B cell (primary cell): ENCODE measurements around the gene ABCA1. TPM values are rescaled to one million over a fixed set of nuclear protein-coding genes. Genes with fewer than 3 reads are reported as not detected.

ENCODE experiments used
- ATAC-seq: fragments of 200-7000 bp; cut with Tn5 transposase; one replicate; pipeline ENCODE4 v1.10.0; 2021; ENCODE audit warnings: low read depth, mild to moderate bottlenecking, moderate number of reproducible peaks, moderate library complexity
- CTCF ChIA-PET: fragments of 350-600 bp; sonication (Branson Sonifier 250); formaldehyde crosslinking; loops from one replicate; lab custom pipeline; 2021; ENCODE audit warnings: antibody characterized with exemption, inconsistent platforms; lab: Charles Lee
- POLR2A ChIA-PET: fragments of 350-600 bp; sonication (Branson Sonifier 250); formaldehyde crosslinking; loops from one replicate; lab custom pipeline; 2021; ENCODE audit warnings: antibody characterized with exemption; lab: Charles Lee
- DNase-seq: peaks from one replicate; pipeline ENCODE4 v3.0.0; 2013
- H2AFZ ChIP-seq: 2 replicates; pipeline ENCODE4 v1.6.1; 2012; ENCODE audit warnings: mild to moderate bottlenecking, low read depth, low read length; ENCODE audit not compliant: insufficient read depth, poor library complexity, severe bottlenecking
- H3K27ac ChIP-seq, 2 donors: 1 replicate in 1 of 2; 2 replicates in 1 of 2; pipeline ENCODE4 v1.5.1; 2012 to 2013; ENCODE audit warnings: low read length in 2 of 2, mild to moderate bottlenecking in 2 of 2, moderate library complexity in 1 of 2
- H3K27me3 ChIP-seq, 4 experiments: fragments of 200-600 bp in 1 of 4; sonication (generic) in 1 of 4; replicated peaks in 1 of 4; 1 replicate in 2 of 4; 2 replicates in 2 of 4; pipeline versions ENCODE4 v1.6.1 to v1.7.0; 2013 to 2016; ENCODE audit warnings: low read length in 3 of 4, mild to moderate bottlenecking in 2 of 4, mixed read lengths in 1 of 4, moderate library complexity in 1 of 4; ENCODE audit not compliant: insufficient read depth in 4 of 4, control insufficient read depth in 3 of 4; ENCODE audit errors: control extremely low read depth in 1 of 4
- H3K36me3 ChIP-seq, 2 experiments: replicated peaks in 1 of 2; 1 replicate in 1 of 2; 2 replicates in 1 of 2; pipeline versions ENCODE4 v1.6.1 to v1.7.1; 2013; ENCODE audit warnings: low read length in 1 of 2; ENCODE audit not compliant: insufficient read depth in 2 of 2, control insufficient read depth in 1 of 2; ENCODE audit errors: control extremely low read depth in 1 of 2, extremely low read depth in 1 of 2
- H3K4me1 ChIP-seq, 2 donors: fragments of 200-600 bp in 1 of 2; sonication (generic) in 1 of 2; 1 replicate in 1 of 2; 2 replicates in 1 of 2; pipeline versions ENCODE4 v1.5.1 to v1.6.1; 2013 to 2017; ENCODE audit warnings: low read length in 2 of 2; ENCODE audit not compliant: control insufficient read depth in 2 of 2, insufficient read depth in 2 of 2
- H3K4me2 ChIP-seq: replicated peaks from 2 replicates; pipeline ENCODE3; 2012; ENCODE audit warnings: mild to moderate bottlenecking, low read depth, low read length; ENCODE audit not compliant: poor library complexity, severe bottlenecking
- H3K4me3 ChIP-seq, 5 experiments: fragments of 200-600 bp in 1 of 5; sonication (generic) in 1 of 5; 1 replicate in 3 of 5; 2 replicates in 2 of 5; pipeline versions ENCODE4 v1.5.1 to v1.7.0; 2011 to 2016; ENCODE audit warnings: low read length in 4 of 5, mild to moderate bottlenecking in 4 of 5, low read depth in 2 of 5, control low read depth in 1 of 5, moderate library complexity in 1 of 5; ENCODE audit not compliant: insufficient read depth in 1 of 5; ENCODE audit errors: control extremely low read depth in 1 of 5, extremely low read depth in 1 of 5
- H3K79me2 ChIP-seq: fragments of 200-600 bp; sonication (generic); one replicate; pipeline ENCODE4 v1.6.0; 2016; ENCODE audit warnings: low read length; ENCODE audit not compliant: control insufficient read depth, insufficient read depth
- H3K9ac ChIP-seq: fragments of 200-600 bp; sonication (generic); 2 replicates; pipeline ENCODE4 v1.6.1; 2017; ENCODE audit warnings: mild to moderate bottlenecking, low read length, moderate library complexity
- H3K9me3 ChIP-seq, 3 donors: one replicate each; pipeline versions ENCODE4 v1.6.1 to v1.7.1; 2013; ENCODE audit warnings: low read length in 2 of 3; ENCODE audit not compliant: control insufficient read depth in 2 of 3, insufficient read depth in 1 of 3; ENCODE audit errors: control extremely low read depth in 1 of 3
- H4K20me1 ChIP-seq: 2 replicates; pipeline ENCODE4 v1.6.0; 2012; ENCODE audit warnings: mild to moderate bottlenecking, low read length; ENCODE audit not compliant: insufficient read depth, control insufficient read depth, poor library complexity, severe bottlenecking
- H3K27ac Mint-ChIP-seq: one replicate; pipeline ENCODE4 v1.8.0; 2021; ENCODE audit warnings: mixed read lengths
- H3K27me3 Mint-ChIP-seq: one replicate; pipeline ENCODE4 v1.8.0; 2021; ENCODE audit warnings: mixed read lengths
- H3K4me1 Mint-ChIP-seq: one replicate; pipeline ENCODE4 v1.8.0; 2021; ENCODE audit warnings: mixed read lengths
- H3K4me3 Mint-ChIP-seq: one replicate; pipeline ENCODE4 v1.8.0; 2021; ENCODE audit warnings: mixed read lengths
- H3K9me3 Mint-ChIP-seq: one replicate; pipeline ENCODE4 v1.8.0; 2022; ENCODE audit warnings: mixed read lengths; ENCODE audit not compliant: insufficient read depth
- EZH2 ChIP-seq: IDR thresholded peaks from 2 replicates; pipeline ENCODE4 v1.6.1; 2012; ENCODE audit warnings: borderline replicate concordance, low read depth, mild to moderate bottlenecking, moderate library complexity, low read length; ENCODE audit not compliant: insufficient read depth, poor library complexity, severe bottlenecking
- WGBS: methylation state at CpG from one replicate; pipeline ENCODE4 v1.1.5; 2013; ENCODE audit warnings: missing lambda C conversion rate; ENCODE audit not compliant: insufficient coverage; 5-methylcytosine and 5-hydroxymethylcytosine counted together
- intact Hi-C: fragments of 100-400 bp; cut with micrococcal nuclease; formaldehyde crosslinking; loops from one replicate; pipeline ENCODE4 v1.10.0; 2022
- polyA plus RNA-seq: library from polyadenylated mRNA; depleted of rRNA; stranded (reverse); fragments of >200 nt; gene quantifications from 2 replicates; pipeline ENCODE4 v1.2.3, GENCODE V29; 2012
- total RNA-seq, 2 donors: library from RNA; stranded (reverse); fragments of 120-200 nt in 1 of 2; gene quantifications; 1 replicate in 1 of 2; 2 replicates in 1 of 2; pipeline versions ENCODE4 v1.2.3 to v1.2.4, GENCODE V29; 2013 to 2022
- TF ChIP-seq, protein P1 (sequence below): fragments of 200-600 bp; IDR thresholded peaks from one replicate; pipeline ENCODE4 v1.8.0; 2022; ENCODE audit warnings: antibody characterized with exemption, mild to moderate bottlenecking

Gene ABCA1
- total and polyA plus RNA-seq, 2 donors (not counting 1 experiment from before 2014, with no cell fraction given): 5.2 to 24.0 TPM

- H3K79me2 ChIP-seq: peaks cover 98% of the 10 kb centered on the region
- H3K4me1 Mint-ChIP-seq: peaks cover 72% of the 10 kb centered on the region
- CTCF ChIA-PET: interaction anchor here (1.2 kb wide), 1 partner anchor 12 kb away, joined by 4 read pairs; no protein-coding TSS in a partner anchor
Measured at GRCh38 chr9:104915049-104915448, 12.9 kb downstream of the ABCA1 start.

DNA sequence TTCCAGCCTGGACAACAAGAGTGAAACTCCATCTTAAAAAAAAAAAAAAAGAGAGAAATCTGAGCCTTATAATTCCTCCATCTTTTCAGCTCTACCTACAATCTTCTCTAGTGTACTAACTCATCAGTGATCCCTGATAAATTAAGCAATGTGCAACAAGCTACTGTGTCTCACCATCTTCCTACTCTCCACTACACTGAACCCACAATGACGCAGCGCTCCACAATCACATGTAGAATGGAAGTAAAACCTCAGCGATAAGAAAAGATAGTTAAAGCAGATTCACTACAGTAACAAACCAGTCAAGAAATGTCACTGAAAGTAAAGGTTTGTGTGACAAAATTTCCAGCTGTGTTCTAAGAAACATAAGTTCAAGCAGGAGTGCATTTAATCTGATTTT lies 13.5 kb downstream of the ABCA1 start:
- Histone ChIP-seq H3K9ac (no peak overlapping the region), H3K4me3 (no peak overlapping the region), H3K4me2 (no peak overlapping the region), H3K4me1 (peaks cover 30 to 36% of the 10 kb centered on the region in 2 donors), H3K9me3 (no peaks in the 10 kb centered on the region), H4K20me1 (peaks cover 70% of the 10 kb centered on the region), H3K27me3 (no peaks in the 10 kb centered on the region), H2AFZ (no peak overlapping the region), H3K79me2 (peaks cover 98% of the 10 kb centered on the region), H3K27ac (no peak overlapping the region), H3K36me3 (no peaks in the 10 kb centered on the region)
- peaks cover 72% of the 10 kb centered on the region for H3K4me1 Mint-ChIP-seq
- intact Hi-C loops: no loop called here
- ATAC-seq: no peak
- WGBS: no CpG with 5 or more reads among the region's 3 CpGs
- H3K27me3 Mint-ChIP-seq: no peaks in the 10 kb centered on the region
- POLR2A ChIA-PET: no interaction called here
- DNase-seq: no peak
- H3K4me3 Mint-ChIP-seq: no peak overlapping the region
- CTCF ChIA-PET: interaction anchor here (1.2 kb wide), 1 partner anchor 12 kb away, joined by 4 read pairs; no protein-coding TSS in a partner anchor
- no peak overlapping the region for H3K27ac Mint-ChIP-seq
- TF ChIP-seq EZH2: no peak
- TF ChIP-seq, protein P1, sequence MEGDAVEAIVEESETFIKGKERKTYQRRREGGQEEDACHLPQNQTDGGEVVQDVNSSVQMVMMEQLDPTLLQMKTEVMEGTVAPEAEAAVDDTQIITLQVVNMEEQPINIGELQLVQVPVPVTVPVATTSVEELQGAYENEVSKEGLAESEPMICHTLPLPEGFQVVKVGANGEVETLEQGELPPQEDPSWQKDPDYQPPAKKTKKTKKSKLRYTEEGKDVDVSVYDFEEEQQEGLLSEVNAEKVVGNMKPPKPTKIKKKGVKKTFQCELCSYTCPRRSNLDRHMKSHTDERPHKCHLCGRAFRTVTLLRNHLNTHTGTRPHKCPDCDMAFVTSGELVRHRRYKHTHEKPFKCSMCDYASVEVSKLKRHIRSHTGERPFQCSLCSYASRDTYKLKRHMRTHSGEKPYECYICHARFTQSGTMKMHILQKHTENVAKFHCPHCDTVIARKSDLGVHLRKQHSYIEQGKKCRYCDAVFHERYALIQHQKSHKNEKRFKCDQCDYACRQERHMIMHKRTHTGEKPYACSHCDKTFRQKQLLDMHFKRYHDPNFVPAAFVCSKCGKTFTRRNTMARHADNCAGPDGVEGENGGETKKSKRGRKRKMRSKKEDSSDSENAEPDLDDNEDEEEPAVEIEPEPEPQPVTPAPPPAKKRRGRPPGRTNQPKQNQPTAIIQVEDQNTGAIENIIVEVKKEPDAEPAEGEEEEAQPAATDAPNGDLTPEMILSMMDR: no peak
- H3K9me3 Mint-ChIP-seq: no peaks in the 10 kb centered on the region

More at GRCh38 chr9:104915049-104915448, 12.9 kb downstream of the ABCA1 start:
- Histone ChIP-seq H3K4me3 (no peak overlapping the region), H3K27ac (no peak overlapping the region), H2AFZ (no peak overlapping the region), H4K20me1 (peaks cover 64% of the 10 kb centered on the region), H3K27me3 (no peaks in the 10 kb centered on the region), H3K36me3 (no peaks in the 10 kb centered on the region), H3K4me1 (peaks cover 30 to 35% of the 10 kb centered on the region in 2 donors), H3K9ac (no peak overlapping the region), H3K9me3 (no peaks in the 10 kb centered on the region), H3K4me2 (no peak overlapping the region)
- TF ChIP-seq, protein P1: no peak
- TF ChIP-seq EZH2: no peak
- DNase-seq: no peak
- intact Hi-C loops: no loop called here
- 100% methylated on average over 4 of the region's 7 CpGs for WGBS
- Mint-ChIP-seq H3K9me3 (no peaks in the 10 kb centered on the region), H3K27ac (no peak overlapping the region), H3K27me3 (no peaks in the 10 kb centered on the region), H3K4me3 (no peak overlapping the region)
- no peak for ATAC-seq
- POLR2A ChIA-PET: no interaction called here
